Fibroblast of upper back skin (primary cell): Measurements from ENCODE around the gene TAB3.

Experiments used
- DNase-seq: peaks from one replicate; pipeline ENCODE4 v3.0.0-alpha.2; 2013

Gene TAB3

GRCh38 chrX:30889147-30890140 lies at the start of gene TAB3:
TSS of gene TAB3 (minus strand) at chrX:30889254. CDS start at chrX:30859588, 29,666 bp downstream.
- peak; percentile 97 for DNase-seq

GRCh38 chrX:30938295-30938694 lies 49.2 kb upstream of the TAB3 start:
- DNase-seq: no peak

DNA sequence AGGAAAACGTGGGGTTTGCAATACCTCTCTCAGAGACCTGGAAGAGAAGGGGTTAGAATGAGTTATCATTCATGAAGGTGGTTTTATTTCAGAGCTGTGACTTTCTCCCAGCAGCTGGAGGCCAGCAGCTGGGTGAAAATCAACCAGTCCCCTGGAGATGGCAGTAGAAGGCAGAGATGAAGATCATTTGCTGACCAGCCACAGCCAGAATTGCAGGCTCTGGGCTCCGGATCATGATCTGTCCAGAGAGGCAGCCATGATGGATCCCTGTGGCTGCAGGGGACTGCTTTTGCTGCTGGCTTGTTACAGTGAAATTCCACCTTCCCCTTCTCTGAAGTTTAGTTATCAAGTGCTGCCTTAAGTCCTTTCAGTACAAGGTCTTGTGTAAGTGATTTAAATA lies 46.9 kb upstream of the TAB3 start:
- DNase-seq: no peak

- no peak for DNase-seq
These were observed 42.9 kb upstream of the TAB3 start for GRCh38 chrX:30931920-30932319.

GRCh38 chrX:30930679-30931078 lies 41.6 kb upstream of the TAB3 start:
- DNase-seq: no peak

DNA sequence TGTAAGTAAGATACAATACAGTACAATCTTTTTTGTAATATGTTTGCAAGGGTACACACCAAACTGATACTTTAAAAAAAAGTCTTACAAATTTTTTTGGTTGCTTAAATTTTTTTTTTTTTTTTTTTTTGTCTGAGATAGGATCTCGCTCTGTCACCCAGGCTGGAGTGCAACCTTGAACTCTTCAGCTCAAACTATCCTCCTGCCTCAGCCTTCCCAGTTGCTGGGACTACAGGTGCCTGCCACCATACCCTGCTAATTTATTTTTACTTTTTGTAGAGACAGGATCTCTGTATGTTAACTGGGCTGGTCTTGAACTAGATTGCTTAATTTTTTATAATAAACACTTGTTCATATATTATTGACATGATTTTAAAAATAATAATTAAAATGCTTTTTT lies 41.1 kb upstream of the TAB3 start:
- DNase-seq: no peak

GRCh38 chrX:30920271-30920670 lies 31.2 kb upstream of the TAB3 start:
- peak; percentile 28 for DNase-seq

DNA sequence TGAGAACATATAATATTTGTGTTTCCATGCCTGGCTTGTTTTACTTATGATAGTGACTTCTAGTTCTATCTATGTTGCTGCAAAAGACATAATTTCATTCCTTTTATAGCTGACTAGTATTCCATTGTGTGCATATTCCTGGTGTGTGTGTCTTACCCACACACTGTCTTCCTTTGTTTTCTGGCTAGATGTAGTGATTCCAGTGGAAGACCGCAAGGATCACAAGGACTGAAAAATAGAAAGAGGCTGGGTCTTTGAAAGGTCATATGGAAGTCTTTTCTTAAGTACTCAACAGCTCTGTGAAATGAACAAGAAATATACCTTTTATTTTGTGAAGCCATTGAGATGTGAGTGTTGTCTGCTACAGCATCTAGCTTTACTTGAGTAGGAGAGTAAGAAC lies 29.4 kb upstream of the TAB3 start:
- DNase-seq: no peak

DNA sequence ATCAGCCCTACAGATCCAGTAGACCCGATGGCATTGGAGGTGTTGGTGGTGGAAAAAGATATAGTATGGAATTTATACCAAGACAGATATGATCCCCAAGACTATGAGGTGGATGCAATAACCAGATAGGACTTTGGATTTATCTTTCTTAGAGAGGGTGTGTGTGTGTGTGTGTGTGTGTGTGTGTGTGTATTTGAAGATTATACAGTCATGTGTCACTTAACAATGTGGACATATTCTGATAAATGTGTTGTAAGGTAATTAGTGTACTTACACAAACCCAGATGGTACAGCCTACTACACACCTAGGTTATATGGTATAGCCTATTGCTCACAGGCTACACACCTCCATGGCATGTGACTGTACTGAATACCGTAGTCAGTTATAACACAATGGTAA lies 24.4 kb upstream of the TAB3 start:
- no peak for DNase-seq

DNA sequence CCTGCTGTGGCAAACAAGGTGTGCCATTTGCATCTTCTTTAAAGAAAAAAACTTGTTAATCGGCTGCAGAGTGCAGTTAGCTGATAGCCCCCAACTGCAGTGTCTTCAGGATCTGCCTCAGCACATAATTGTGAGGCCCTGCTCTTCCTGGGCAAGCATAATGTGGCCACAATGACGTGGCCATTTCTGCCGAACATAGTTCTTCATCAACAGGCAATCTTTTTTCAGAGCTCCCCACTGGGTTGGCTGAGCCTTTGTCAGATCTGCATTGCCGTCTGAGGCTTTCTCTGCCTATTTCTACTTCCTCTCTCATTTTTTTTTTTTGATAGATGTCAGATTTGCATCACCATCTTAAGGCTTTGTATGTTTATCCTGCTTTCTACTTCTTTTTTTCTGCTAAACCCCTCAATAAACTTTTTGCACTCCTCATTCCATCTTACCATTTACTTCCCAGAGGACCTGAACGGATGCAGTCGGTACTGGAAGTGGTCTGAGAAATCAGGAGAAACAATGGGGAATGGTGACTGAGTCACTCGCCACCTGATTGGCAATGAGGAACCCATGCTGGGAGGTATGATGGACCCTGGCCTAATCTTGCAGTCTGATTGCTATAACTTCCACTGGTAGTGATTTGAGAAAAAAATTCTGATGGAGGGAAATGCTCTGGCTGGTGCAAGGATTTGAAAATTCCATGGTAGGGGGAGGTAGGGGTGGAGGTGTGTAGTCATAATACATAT lies 21.2 kb upstream of the TAB3 start:
- DNase-seq: peak; percentile 59

GRCh38 chrX:30906726-30907125 lies 17.7 kb upstream of the TAB3 start:
- peak; percentile 89 for DNase-seq

GRCh38 chrX:30905321-30905720 lies 16.3 kb upstream of the TAB3 start:
- DNase-seq: no peak

DNA sequence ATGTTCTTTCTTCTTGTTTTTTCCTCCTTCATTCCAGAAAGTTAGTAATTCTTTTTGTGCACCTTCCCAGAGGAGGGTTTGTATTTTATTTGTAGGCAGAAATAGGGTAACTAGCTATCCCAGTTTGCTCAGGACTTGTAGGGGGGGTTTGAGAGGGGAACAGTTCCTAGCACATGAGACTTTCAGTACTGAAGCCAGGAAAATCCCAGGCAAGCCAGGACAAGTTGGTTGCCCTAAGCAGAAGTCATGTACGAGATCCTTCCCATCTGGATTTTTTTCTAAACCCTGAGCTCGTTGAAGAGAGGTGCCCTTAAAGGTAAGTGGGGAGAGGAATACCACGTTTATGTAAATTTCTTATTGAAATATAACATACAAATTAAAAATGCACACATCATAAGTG lies 15.6 kb upstream of the TAB3 start:
- DNase-seq: no peak

- DNase-seq: no peak
These were observed 15.1 kb upstream of the TAB3 start for GRCh38 chrX:30904186-30904585.

GRCh38 chrX:30900227-30900626 lies 11.2 kb upstream of the TAB3 start:
- DNase-seq: no peak

DNA sequence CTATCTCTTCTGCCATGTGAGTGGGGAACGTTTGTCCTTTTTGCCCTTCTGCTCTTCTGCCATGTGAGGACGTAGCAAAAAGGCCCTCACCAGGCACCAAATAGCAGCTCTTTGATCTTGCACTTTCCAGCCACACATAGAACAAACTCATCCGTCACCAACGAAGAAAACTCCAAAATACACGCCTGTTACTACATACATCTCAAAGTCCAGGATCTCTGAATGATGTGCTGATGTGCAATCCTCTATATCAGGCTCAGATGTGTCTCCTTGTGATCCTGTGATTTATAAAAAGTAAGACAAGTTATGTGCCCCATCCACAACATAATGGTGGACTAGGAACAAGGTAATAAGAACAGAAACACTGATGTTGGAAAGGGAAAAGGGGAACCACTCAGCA lies 9.8 kb upstream of the TAB3 start:
- no peak for DNase-seq

GRCh38 chrX:30895370-30895769 lies 6.3 kb upstream of the TAB3 start:
- DNase-seq: no peak

- peak; percentile 39 for DNase-seq
These were observed 4.2 kb upstream of the TAB3 start for GRCh38 chrX:30893206-30893605.

- DNase-seq: no peak
These were observed 3.5 kb upstream of the TAB3 start for GRCh38 chrX:30892591-30892990.

- no peak for DNase-seq
These were observed 418 bp downstream of the TAB3 start for GRCh38 chrX:30888526-30889146.

DNA sequence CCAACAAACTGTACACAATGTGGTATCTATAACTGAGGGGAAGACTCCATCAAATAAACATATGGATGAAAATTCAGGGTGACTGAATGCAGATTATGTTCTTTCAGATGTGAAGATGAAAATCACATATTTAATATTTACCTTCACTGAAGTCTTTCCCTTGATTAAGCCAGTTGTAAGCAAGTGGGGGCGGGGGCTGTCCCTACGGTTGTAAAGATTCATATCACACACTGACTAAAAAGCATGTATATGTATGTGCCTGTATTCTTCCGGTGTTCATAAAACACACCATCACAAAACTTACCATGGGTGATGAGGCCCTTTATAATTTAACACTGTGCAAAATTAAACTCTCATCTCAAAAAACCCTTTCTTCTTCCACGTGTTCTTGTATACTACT lies 1.3 kb downstream of the TAB3 start:
- DNase-seq: no peak

- DNase-seq: no peak
These were observed 1.8 kb downstream of the TAB3 start for GRCh38 chrX:30887288-30887687.

DNA sequence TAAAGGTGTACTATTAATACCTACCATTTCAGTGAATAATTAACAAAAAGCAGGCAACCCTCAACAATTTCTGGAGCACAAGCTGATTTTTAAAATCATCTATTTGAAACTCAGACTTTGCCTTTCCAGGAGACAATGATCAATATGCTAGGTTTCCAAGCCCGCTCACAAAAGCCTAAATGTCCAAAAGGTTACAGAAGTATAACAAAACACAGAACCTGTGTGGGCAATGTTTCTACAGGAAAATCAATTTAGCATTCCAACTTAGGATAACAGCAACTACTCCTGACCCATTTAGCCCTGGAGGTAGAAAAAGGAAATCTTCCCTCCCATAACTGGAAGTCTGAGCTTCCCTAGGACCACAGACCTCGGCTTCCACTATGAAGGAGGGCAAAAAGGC lies 3.9 kb downstream of the TAB3 start:
- DNase-seq: no peak

GRCh38 chrX:30883138-30883537 lies 5.9 kb downstream of the TAB3 start:
- DNase-seq: no peak
